Activated CD8-positive, alpha-beta memory T cell treated with anti-CD3 and anti-CD28 coated beads for 4 hours (primary cell): ENCODE measurements around the gene MEX3C.

Experiments used
- DNase-seq, 2 donors: peaks; one replicate each; pipeline ENCODE4 v3.0.0-alpha.2; 2020; ENCODE audit warnings: low read depth in 2 of 2

Gene MEX3C

GRCh38 chr18:51191128-51191717 lies 6.3 kb downstream of the MEX3C start:
- DNase-seq = no peak

GRCh38 chr18:51190000-51190399 lies 7.5 kb downstream of the MEX3C start:
- no peak for DNase-seq

GRCh38 chr18:51188024-51188701 lies 9.3 kb downstream of the MEX3C start:
- no peak for DNase-seq

- no peak for DNase-seq
Measured at GRCh38 chr18:51185075-51185474, 12.4 kb downstream of the MEX3C start.

GRCh38 chr18:51184091-51184457 lies 13.4 kb downstream of the MEX3C start:
- DNase-seq = no peak

- DNase-seq = no peak
Measured at GRCh38 chr18:51183372-51184090, 13.9 kb downstream of the MEX3C start.

GRCh38 chr18:51182824-51183223 lies 14.7 kb downstream of the MEX3C start:
- DNase-seq = no peak

- no peak for DNase-seq
Measured at GRCh38 chr18:51171625-51172259, 25.7 kb downstream of the MEX3C start.

- DNase-seq = no peak
Measured at GRCh38 chr18:51171223-51171622, 26.3 kb downstream of the MEX3C start.

- no peak for DNase-seq
Measured at GRCh38 chr18:51170664-51171063, 26.8 kb downstream of the MEX3C start.

- DNase-seq = no peak
Measured at GRCh38 chr18:51169731-51170130, 27.8 kb downstream of the MEX3C start.

- no peak for DNase-seq
Measured at GRCh38 chr18:51168960-51169662, 28.4 kb downstream of the MEX3C start.

- DNase-seq = no peak
Measured at GRCh38 chr18:51168026-51168742, 29.3 kb downstream of the MEX3C start.

- no peak for DNase-seq
Measured at GRCh38 chr18:51165296-51165695, 32.2 kb downstream of the MEX3C start.

- no peak for DNase-seq
Measured at GRCh38 chr18:51164761-51165281, 32.7 kb downstream of the MEX3C start.

- DNase-seq = no peak
Measured at GRCh38 chr18:51164342-51164741, 33.1 kb downstream of the MEX3C start.

GRCh38 chr18:51163543-51163942 lies 33.9 kb downstream of the MEX3C start:
- no peak for DNase-seq

- peak in 1 of 2 donors; percentile 1 for DNase-seq
Measured at GRCh38 chr18:51162617-51163016, 34.9 kb downstream of the MEX3C start.

- no peak for DNase-seq
Measured at GRCh38 chr18:51160646-51161045, 36.8 kb downstream of the MEX3C start.

GRCh38 chr18:51157215-51157614 lies 40.3 kb downstream of the MEX3C start:
- no peak for DNase-seq

- DNase-seq = no peak
Measured at GRCh38 chr18:51154431-51155063, 42.9 kb downstream of the MEX3C start.
